Sigmoid colon (tissue), 4 donors: ENCODE measurements around the gene METTL22.

Experiments
- CTCF ChIP-seq, 4 experiments: fragments of 450-650 bp in 3 of 4; fragments of 200-600 bp in 1 of 4; IDR thresholded peaks; one replicate each; pipeline ENCODE4 v1.5.1; 2016 to 2019; ENCODE audit warnings: antibody characterized with exemption in 4 of 4, mild to moderate bottlenecking in 3 of 4, moderate library complexity in 2 of 4
- EP300 ChIP-seq, 4 donors: sonication (generic); formaldehyde crosslinking; IDR thresholded peaks; one replicate each; pipeline ENCODE4 v1.6.1; 2017; ENCODE audit warnings: antibody characterized with exemption in 4 of 4

- TF ChIP-seq CTCF (IDR thresholded peaks at IDR 0.05) (no peak), EP300 (IDR thresholded peaks at IDR 0.05) (no peak)
These were observed 963 bp upstream of the METTL22 start for GRCh38 chr16:8620535-8620934.
